K562 (cell line): ENCODE measurements around the gene SPAM1. TPM values are rescaled to one million over a fixed set of nuclear protein-coding genes. Genes with fewer than 3 reads are reported as not detected.

Source experiments
- ATAC-seq: fragments of 200-7000 bp; cut with Tn5 transposase; 3 replicates; pipeline ENCODE4 v1.9.1; 2020; ENCODE audit warnings: moderate library complexity
- BruUV-seq: library from RNA; stranded (reverse); fragments of 400-500 nt; replicated peaks from 2 replicates; lab custom pipeline; 2021; lab: Mats Ljungman, UMichigan
- CTCF ChIA-PET: fragments of 300-600 bp; formaldehyde crosslinking; extraction: SDS; loops from one replicate; lab custom pipeline; 2021; ENCODE audit warnings: low intra/inter-chr PET ratio; lab: Yijun Ruan, JAX
- POLR2A ChIA-PET: fragments of 300-600, 350-650 bp; sonication (Branson Sonifier 250); formaldehyde crosslinking; extraction: SDS; loops from one replicate; lab custom pipeline; 2021; ENCODE audit warnings: antibody characterized with exemption, inconsistent platforms; lab: Yijun Ruan, JAX
- DNase-seq, 4 experiments: peaks; one replicate each; pipeline versions ENCODE4 v3.0.0 to v3.0.0-alpha.2; 2011 to 2018; ENCODE audit warnings: low spot score in 3 of 4, mixed read lengths in 3 of 4; ENCODE audit errors: extremely low read depth in 1 of 4
- FAIRE-seq: peaks from 2 replicates; lab custom pipeline; 2011; peaks lifted over from hg19 to GRCh38; lab: Jason Lieb, UNC
- H2AFZ ChIP-seq: 2 replicates; pipeline ENCODE4 v1.6.0; 2011; ENCODE audit warnings: low read depth, low read length, control low read depth, inconsistent platforms
- H3K27ac ChIP-seq: fragments of 200-600 bp; 3 replicates; pipeline ENCODE4 v1.8.0; 2011; ENCODE audit warnings: low read depth, mild to moderate bottlenecking, control low read depth, inconsistent platforms, low read length, moderate library complexity, mixed read lengths; ENCODE audit errors: extremely low read depth
- H3K27me3 ChIP-seq, 2 experiments: fragments of 300-600 bp in 1 of 2; 2 replicates in 1 of 2; 3 replicates in 1 of 2; pipeline versions ENCODE4 v1.6.0 to v1.8.0; 2011; ENCODE audit warnings: inconsistent platforms in 2 of 2, low read length in 2 of 2, mild to moderate bottlenecking in 1 of 2, mixed read lengths in 1 of 2, moderate library complexity in 1 of 2; ENCODE audit not compliant: control insufficient read depth in 2 of 2, insufficient read depth in 2 of 2
- H3K36me3 ChIP-seq: fragments of 300-600 bp; 3 replicates; pipeline ENCODE4 v1.8.0; 2011; ENCODE audit warnings: mild to moderate bottlenecking, low read length, inconsistent platforms; ENCODE audit not compliant: control insufficient read depth, insufficient read depth
- H3K4me1 ChIP-seq, 2 experiments: fragments of 200-600 bp in 1 of 2; replicated peaks in 1 of 2; 2 replicates in 1 of 2; 3 replicates in 1 of 2; pipeline versions ENCODE4 v1.5.1 to v1.8.0; 2011; ENCODE audit warnings: inconsistent platforms in 2 of 2, low read length in 2 of 2, mild to moderate bottlenecking in 1 of 2, mixed read lengths in 1 of 2, moderate library complexity in 1 of 2; ENCODE audit not compliant: control insufficient read depth in 2 of 2, insufficient read depth in 2 of 2
- H3K4me2 ChIP-seq: 2 replicates; pipeline ENCODE4 v1.6.1; 2011; ENCODE audit warnings: low read length, control low read depth, inconsistent platforms, mixed read lengths; ENCODE audit not compliant: insufficient read depth
- H3K4me3 ChIP-seq: fragments of 200-600 bp; sonication (generic), shearing (Covaris generic); 2 replicates; pipeline ENCODE4 v1.5.1; 2016; ENCODE audit warnings: control low read depth, inconsistent platforms
- H3K79me2 ChIP-seq: fragments of 200-600 bp; 3 replicates; pipeline ENCODE4 v1.8.0; 2011; ENCODE audit warnings: low read length, inconsistent platforms; ENCODE audit not compliant: control insufficient read depth, insufficient read depth
- H3K9ac ChIP-seq, 2 experiments: 2 replicates each; pipeline versions ENCODE4 v1.6.0 to v1.6.1; 2011; ENCODE audit warnings: low read depth in 2 of 2, low read length in 2 of 2, control low read depth in 1 of 2, inconsistent platforms in 1 of 2, mild to moderate bottlenecking in 1 of 2, mixed read lengths in 1 of 2; ENCODE audit not compliant: insufficient read depth in 1 of 2
- H3K9me1 ChIP-seq: one replicate; pipeline ENCODE4 v1.6.0; 2011; ENCODE audit warnings: inconsistent platforms, mild to moderate bottlenecking, low read length, moderate library complexity; ENCODE audit not compliant: control insufficient read depth, insufficient read depth
- H3K9me3 ChIP-seq: replicated peaks from 2 replicates; pipeline ENCODE4 v1.5.1; 2011; ENCODE audit warnings: low read depth, low read length, inconsistent platforms; ENCODE audit not compliant: control insufficient read depth, insufficient read depth
- H4K20me1 ChIP-seq: replicated peaks from 2 replicates; pipeline ENCODE4 v1.6.1; 2011; ENCODE audit warnings: low read length, inconsistent platforms, mixed read lengths; ENCODE audit not compliant: control insufficient read depth, insufficient read depth
- WGBS: fragments of 100-300 bp; shearing (Covaris generic); methylation state at CpG from one replicate; pipeline ENCODE4 v1.1.6; 2016; ENCODE audit warnings: low coverage, mixed read lengths; ENCODE audit not compliant: insufficient coverage; ENCODE audit errors: missing lambda C conversion rate; 5-methylcytosine and 5-hydroxymethylcytosine counted together
- in situ Hi-C: fragments of 300-500 bp; cut with MboI; formaldehyde crosslinking; loops from 4 replicates; pipeline ENCODE4 v1.15.0; 2018; ENCODE audit warnings: inconsistent platforms, mixed read lengths
- intact Hi-C: fragments of 100-400 bp; cut with micrococcal nuclease; formaldehyde crosslinking; loops from 2 replicates; pipeline ENCODE4 v1.14.2; 2022
- polyA plus RNA-seq, 8 experiments: library from polyadenylated mRNA; depleted of rRNA in 4 of 8; stranded (reverse) in 5 of 8; unstranded in 3 of 8; fragments of >200 nt; fragmentation: Nextera tagmentation in 2 of 8; fragmentation: Illumina TruSeq in 1 of 8; extraction: Ambion mirVana in 2 of 8; extraction: Trizol in 1 of 8; gene quantifications; 2 replicates each; pipeline versions ENCODE4 v1.2.1 to v1.2.3, GENCODE V29; 2011 to 2014; ENCODE audit warnings: inconsistent platforms in 1 of 8, missing spikeins in 1 of 8
- total RNA-seq, 7 experiments: library from RNA; depleted of rRNA in 6 of 7; stranded (reverse); fragments of >200 nt in 6 of 7; fragmentation: Illumina TruSeq in 2 of 7; extraction: Trizol in 2 of 7; gene quantifications; 2 replicates each; pipeline versions ENCODE4 v1.2.1 to v1.2.3, GENCODE V29; 2011 to 2021; ENCODE audit warnings: low replicate concordance in 1 of 7
- TF ChIP-seq, protein P1 (sequence below): fragments of 250-450 bp; sonication (Bioruptor Pico); IDR thresholded peaks from 2 replicates; pipeline ENCODE4 v1.8.0; 2021; ENCODE audit warnings: borderline replicate concordance, mild to moderate bottlenecking, moderate library complexity; ENCODE audit not compliant: poor library complexity, severe bottlenecking
- TF ChIP-seq, protein P2 (sequence below): fragments of 250-450 bp; sonication (Bioruptor Pico); IDR thresholded peaks from 2 replicates; pipeline ENCODE4 v1.5.0; 2020; ENCODE audit warnings: mild to moderate bottlenecking, borderline replicate concordance

Gene SPAM1
- total and polyA plus RNA-seq, 9 of the 15 experiments (the other 6 are each of a cell fraction or from before 2014, with no cell fraction given): not detected

DNA sequence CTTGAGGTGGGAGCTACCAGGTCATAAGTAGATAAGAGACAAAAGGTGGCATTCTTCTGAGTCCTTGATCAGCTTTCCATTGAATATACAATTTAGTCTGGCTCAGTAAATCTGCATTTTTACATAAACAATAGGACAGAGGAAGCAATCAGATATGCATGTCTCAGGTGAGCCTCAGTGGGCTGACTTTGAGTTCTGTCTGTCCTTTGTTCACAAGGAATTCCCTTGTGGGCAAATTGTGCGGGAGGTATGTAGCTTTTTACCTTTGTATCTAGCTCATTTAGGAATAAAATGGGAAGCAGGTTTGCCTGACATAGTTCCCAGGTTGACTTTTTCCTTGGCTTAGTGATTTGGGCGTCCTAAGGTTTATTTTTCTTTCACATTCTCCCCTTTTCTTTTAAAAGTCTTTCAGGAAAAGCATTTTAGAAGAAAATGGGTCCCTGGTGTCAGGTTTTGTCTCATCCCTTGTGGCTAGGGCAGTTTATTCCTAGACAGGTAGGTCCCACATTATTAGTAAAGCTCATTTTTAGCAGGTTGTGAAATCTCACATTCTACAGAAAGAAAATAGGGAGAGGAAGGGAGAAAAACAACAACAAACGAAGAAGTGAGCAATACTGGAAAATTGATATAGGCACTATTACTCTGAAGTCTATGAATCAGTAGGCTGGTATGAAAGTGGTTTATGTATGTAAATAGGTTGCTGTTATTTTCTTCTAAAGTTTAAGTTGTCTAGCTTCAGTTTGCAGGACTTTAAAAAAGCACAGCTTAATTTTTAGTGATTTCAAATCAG, 16.5 kb downstream of the SPAM1 start:
- CTCF ChIA-PET: no interaction called here
- Histone ChIP-seq H3K9me3 (no peaks in the 10 kb centered on the region), H3K4me3 (no peak overlapping the region), H3K27ac (no peak overlapping the region), H3K36me3 (no peaks in the 10 kb centered on the region), H4K20me1 (no peaks in the 10 kb centered on the region), H3K9ac (no peak overlapping the region), H3K9me1 (no peaks in the 10 kb centered on the region), H3K4me2 (no peak overlapping the region), H3K4me1 (no peaks in the 10 kb centered on the region), H3K79me2 (no peaks in the 10 kb centered on the region), H3K27me3 (no peaks in the 10 kb centered on the region), H2AFZ (no peak overlapping the region)
- WGBS: 0% methylated on average over 3 of the region's 3 CpGs
- intact Hi-C loops: no loop called here
- ATAC-seq: no peak
- BruUV-seq: no TSS peak
- TF ChIP-seq, protein P1, sequence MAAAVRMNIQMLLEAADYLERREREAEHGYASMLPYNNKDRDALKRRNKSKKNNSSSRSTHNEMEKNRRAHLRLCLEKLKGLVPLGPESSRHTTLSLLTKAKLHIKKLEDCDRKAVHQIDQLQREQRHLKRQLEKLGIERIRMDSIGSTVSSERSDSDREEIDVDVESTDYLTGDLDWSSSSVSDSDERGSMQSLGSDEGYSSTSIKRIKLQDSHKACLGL (CRISPR knock-in tag): no peak
- POLR2A ChIA-PET: interaction anchor here (0.6 kb wide), 1 partner anchor 825 kb away, joined by 3 read pairs; no protein-coding TSS in a partner anchor
- FAIRE-seq: no peak
- no peak for DNase-seq
- in situ Hi-C loops: no loop called here

DNA sequence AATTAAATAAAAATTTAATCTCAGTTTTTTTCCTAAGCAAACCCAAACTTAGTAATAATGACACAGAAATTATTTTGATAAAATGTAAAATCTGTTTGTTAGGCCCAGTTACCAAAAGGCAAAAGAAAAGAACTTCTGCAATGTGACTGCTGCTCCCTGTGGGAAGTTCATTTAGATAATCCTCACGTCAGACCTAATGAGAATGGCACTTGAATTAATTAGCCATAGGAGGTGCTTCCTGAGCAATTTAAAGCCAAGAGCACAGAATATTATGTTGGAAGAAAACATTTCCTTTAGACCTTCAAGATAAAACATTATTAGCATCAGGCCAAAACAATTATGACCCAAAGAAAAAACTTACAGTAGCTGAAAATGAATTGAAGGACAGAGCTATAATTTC, 19.4 kb downstream of the SPAM1 start:
- ATAC-seq: no peak
- BruUV-seq: no TSS peak

More for the DNA sequence above, 19.4 kb downstream of the SPAM1 start:
- no peak overlapping the region for H3K4me2 ChIP-seq
- no peak overlapping the region for H3K27ac ChIP-seq
- TF ChIP-seq, protein P2, sequence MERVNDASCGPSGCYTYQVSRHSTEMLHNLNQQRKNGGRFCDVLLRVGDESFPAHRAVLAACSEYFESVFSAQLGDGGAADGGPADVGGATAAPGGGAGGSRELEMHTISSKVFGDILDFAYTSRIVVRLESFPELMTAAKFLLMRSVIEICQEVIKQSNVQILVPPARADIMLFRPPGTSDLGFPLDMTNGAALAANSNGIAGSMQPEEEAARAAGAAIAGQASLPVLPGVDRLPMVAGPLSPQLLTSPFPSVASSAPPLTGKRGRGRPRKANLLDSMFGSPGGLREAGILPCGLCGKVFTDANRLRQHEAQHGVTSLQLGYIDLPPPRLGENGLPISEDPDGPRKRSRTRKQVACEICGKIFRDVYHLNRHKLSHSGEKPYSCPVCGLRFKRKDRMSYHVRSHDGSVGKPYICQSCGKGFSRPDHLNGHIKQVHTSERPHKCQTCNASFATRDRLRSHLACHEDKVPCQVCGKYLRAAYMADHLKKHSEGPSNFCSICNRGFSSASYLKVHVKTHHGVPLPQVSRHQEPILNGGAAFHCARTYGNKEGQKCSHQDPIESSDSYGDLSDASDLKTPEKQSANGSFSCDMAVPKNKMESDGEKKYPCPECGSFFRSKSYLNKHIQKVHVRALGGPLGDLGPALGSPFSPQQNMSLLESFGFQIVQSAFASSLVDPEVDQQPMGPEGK: no peak
- no peaks in the 10 kb centered on the region for H4K20me1 ChIP-seq
- no peaks in the 10 kb centered on the region for H3K9me1 ChIP-seq
- FAIRE-seq (no peak), DNase-seq (no peak)
- no peaks in the 10 kb centered on the region for H3K27me3 ChIP-seq
- H3K4me3 ChIP-seq: no peak overlapping the region
- H3K9ac ChIP-seq: no peak overlapping the region
- no peaks in the 10 kb centered on the region for H3K4me1 ChIP-seq
- in situ Hi-C loops (no loop called here), intact Hi-C loops (no loop called here)
- CTCF ChIA-PET: no interaction called here
- POLR2A ChIA-PET: no interaction called here
- no peaks in the 10 kb centered on the region for H3K9me3 ChIP-seq
- H2AFZ ChIP-seq: no peak overlapping the region
- WGBS: 4% methylated on average over 1 of the region's 1 CpG
- no peaks in the 10 kb centered on the region for H3K79me2 ChIP-seq
- no peaks in the 10 kb centered on the region for H3K36me3 ChIP-seq
